Activated CD4-positive, alpha-beta memory T cell treated with anti-CD3 and anti-CD28 coated beads for 36 hours (primary cell): Measurements from ENCODE around the gene ARMC5. TPM values are rescaled to one million over a fixed set of nuclear protein-coding genes. Genes with fewer than 3 reads are reported as not detected.
"Not testable (repeated sequence)": the region's sequence is repeated elsewhere in the genome, so short reads cannot be mapped to it uniquely, and the experiment has no call there.

ENCODE experiments used
- CTCF ChIA-PET: fragments of 350-600 bp; sonication (Branson Sonifier 250); formaldehyde crosslinking; loops from one replicate; lab custom pipeline; 2021; ENCODE audit warnings: antibody characterized with exemption, inconsistent platforms; lab: Charles Lee
- POLR2A ChIA-PET: fragments of 350-600 bp; sonication (Branson Sonifier 250); formaldehyde crosslinking; loops from one replicate; lab custom pipeline; 2021; ENCODE audit warnings: antibody characterized with exemption; lab: Charles Lee
- DNase-seq: peaks from one replicate; pipeline ENCODE4 v3.0.0-alpha.2; 2020
- H3K27ac Mint-ChIP-seq: one replicate; pipeline ENCODE4 v1.8.0; 2021; ENCODE audit warnings: mixed read lengths
- H3K27me3 Mint-ChIP-seq: one replicate; pipeline ENCODE4 v1.8.0; 2021; ENCODE audit warnings: mixed read lengths
- H3K36me3 Mint-ChIP-seq: one replicate; pipeline ENCODE4 v1.8.0; 2021; ENCODE audit warnings: mixed read lengths
- H3K4me1 Mint-ChIP-seq: one replicate; pipeline ENCODE4 v1.8.0; 2021; ENCODE audit warnings: low read depth, mixed read lengths
- H3K4me3 Mint-ChIP-seq: one replicate; pipeline ENCODE4 v1.8.0; 2021; ENCODE audit warnings: mild to moderate bottlenecking, mixed read lengths
- H3K9me3 Mint-ChIP-seq: one replicate; pipeline ENCODE4 v1.8.0; 2021; ENCODE audit warnings: mixed read lengths
- intact Hi-C: fragments of 100-400 bp; cut with micrococcal nuclease; formaldehyde crosslinking; loops from one replicate; pipeline ENCODE4 v1.15.1; 2023
- total RNA-seq, 2 experiments: library from RNA; stranded (reverse); gene quantifications; one replicate each; pipeline ENCODE4 v1.2.3, GENCODE V29; 2021

The ARMC5 gene
- 1 to 10 TPM; 5.5 to 6.4 TPM for total RNA-seq

DNA sequence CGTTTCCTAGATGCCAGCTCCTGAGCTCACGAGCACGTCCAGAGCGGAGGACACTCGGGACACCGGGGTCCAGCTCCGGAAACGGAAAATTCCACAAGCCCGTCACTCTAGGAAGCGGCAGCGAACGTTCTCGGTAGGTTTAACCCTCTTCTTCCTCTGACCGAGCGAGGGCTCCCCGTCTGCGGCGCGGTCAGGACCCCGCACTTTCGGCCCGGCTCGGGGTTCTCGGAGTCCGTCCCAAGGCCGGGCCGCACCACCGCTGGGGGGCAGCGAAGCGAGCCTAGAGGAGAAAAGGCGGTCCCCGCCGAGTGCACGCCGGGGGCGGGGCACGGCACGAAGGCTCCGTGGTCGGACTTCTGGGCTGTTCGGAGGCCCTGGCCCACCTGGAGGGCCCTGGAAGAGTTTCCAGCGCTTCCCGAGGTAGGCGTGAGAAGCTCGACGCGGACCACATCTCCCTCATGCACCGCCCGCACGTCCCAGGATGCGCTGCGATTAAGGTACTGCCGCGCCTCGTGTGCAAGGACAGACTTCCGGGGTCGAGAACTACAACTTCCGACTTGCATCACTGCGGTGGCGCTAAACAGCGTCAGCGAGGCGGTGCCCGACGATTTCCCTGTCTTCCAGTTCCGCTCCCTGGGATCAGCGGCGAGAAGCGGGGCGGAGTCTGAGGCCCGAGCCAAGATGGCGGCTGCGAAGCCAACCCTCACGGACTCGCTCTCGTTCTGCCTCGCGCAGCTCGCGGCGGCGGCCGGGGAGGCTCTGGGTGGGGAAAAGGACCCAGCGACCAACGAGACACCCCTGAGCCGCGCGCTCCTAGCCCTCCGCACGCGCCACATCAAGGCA lies at the start of gene ARMC5:
Gene ARMC5, plus strand, starts transcription at position 658 of the 843 bp plus-strand sequence. Its CDS starts 24 bp downstream, at position 682.
- H3K9me3 Mint-ChIP-seq: no peaks in the 10 kb centered on the region
- peak within 1 kb of the TSS; percentile 87 for H3K4me3 Mint-ChIP-seq
- peaks cover 48% of the 10 kb centered on the region for H3K4me1 Mint-ChIP-seq
- intact Hi-C loops: loop anchor here (1.0 to 5.0 kb wide), 7 partner anchors 242 to 802 kb away; partner anchors contain the start of genes FBRS, ZNF646 and ZNF668
- POLR2A ChIA-PET: interaction anchor here (0.7 to 3.8 kb wide), 14 partner anchors 15 to 418 kb away, joined by 3 to 18 read pairs (median 4); partner anchors contain the start of genes FUS, ZNF267, ZNF646 and ZNF668
- peak within 1 kb of the TSS; percentile 94 for H3K27ac Mint-ChIP-seq
- peaks cover 13% of the 10 kb centered on the region for H3K36me3 Mint-ChIP-seq
- peak; percentile 98 for DNase-seq
- CTCF ChIA-PET: interaction anchor here (1.0 to 4.1 kb wide), 12 partner anchors 11 to 505 kb away, joined by 3 to 41 read pairs (median 9); partner anchors contain the start of genes RUSF1 and ZNF843
- no peaks in the 10 kb centered on the region for H3K27me3 Mint-ChIP-seq

DNA sequence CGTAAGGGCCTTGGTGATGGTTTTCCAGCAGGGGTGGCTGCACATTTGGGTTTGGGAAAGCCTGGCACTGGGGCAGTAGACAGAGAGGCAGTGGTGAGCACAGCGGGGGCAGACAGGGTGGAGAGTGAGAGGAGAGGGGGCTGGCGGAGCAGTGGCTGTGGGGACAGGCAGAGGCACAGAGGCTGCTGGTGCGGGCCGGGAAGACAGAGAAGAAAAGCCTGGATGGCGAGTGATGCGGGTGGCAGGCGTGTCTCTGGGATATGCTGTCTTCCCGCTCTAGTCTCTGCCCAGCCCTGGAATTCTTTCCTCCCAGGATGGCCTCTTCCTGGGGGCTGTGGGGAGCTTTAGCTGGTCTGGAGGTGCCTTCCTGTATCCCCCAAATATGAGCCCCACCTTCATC lies 49.2 kb upstream of the ARMC5 start:
- DNase-seq: no peak
- ChIA-PET CTCF (no interaction called here), POLR2A (no interaction called here)
- Mint-ChIP-seq H3K9me3 (no peaks in the 10 kb centered on the region), H3K36me3 (no peaks in the 10 kb centered on the region), H3K27me3 (peaks cover 3% of the 10 kb centered on the region), H3K4me3 (no peak overlapping the region), H3K4me1 (no peaks in the 10 kb centered on the region), H3K27ac (no peak overlapping the region)
- intact Hi-C loops: no loop called here

DNA sequence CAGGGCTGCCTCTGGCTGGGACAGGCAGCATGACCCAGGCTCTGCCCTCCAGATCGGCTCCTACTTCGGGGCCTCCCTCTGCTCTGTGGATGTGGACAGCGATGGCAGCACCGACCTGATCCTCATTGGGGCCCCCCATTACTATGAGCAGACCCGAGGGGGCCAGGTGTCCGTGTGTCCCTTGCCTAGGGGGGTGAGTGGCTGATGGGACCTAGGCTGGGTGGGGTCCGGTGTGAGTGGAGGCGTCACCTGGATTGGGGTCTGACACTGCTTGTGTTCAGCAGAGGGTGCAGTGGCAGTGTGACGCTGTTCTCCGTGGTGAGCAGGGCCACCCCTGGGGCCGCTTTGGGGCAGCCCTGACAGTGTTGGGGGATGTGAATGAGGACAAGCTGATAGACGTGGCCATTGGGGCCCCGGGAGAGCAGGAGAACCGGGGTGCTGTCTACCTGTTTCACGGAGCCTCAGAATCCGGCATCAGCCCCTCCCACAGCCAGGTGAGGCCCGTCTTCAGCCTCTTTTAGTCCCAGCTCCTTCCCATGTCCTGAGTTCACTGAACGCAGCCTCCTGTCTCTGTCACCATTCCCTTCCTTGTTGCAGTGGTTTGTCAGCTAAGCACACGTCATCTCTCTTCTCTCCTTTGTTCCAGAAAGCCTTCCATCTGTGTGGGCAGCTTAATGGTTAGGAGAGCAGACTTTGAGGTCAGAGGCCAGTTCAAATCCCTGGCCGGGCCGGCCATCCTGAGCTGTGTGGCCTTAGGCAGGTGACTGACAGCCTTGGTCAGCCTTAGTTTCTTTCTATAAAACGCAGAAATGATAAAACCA lies 48.1 kb upstream of the ARMC5 start:
- DNase-seq: no peak
- H3K4me1 Mint-ChIP-seq: no peaks in the 10 kb centered on the region
- ChIA-PET CTCF (no interaction called here), POLR2A (no interaction called here)
- no peaks in the 10 kb centered on the region for H3K36me3 Mint-ChIP-seq
- H3K27me3 Mint-ChIP-seq: peaks cover 6% of the 10 kb centered on the region
- intact Hi-C loops: no loop called here
- no peak overlapping the region for H3K27ac Mint-ChIP-seq
- no peak overlapping the region for H3K4me3 Mint-ChIP-seq
- no peaks in the 10 kb centered on the region for H3K9me3 Mint-ChIP-seq

DNA sequence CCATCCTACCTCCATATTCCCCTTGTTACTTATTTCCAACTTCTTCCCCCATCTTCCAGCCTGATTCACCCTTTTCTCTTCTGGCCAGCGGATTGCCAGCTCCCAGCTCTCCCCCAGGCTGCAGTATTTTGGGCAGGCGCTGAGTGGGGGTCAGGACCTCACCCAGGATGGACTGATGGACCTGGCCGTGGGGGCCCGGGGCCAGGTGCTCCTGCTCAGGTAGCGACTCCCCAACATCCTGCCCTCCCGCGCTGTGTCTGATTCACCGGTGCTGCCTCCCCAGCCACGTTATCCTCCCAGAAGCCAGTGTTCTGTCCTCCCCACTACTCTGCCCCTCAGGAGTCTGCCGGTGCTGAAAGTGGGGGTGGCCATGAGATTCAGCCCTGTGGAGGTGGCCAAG lies 46.6 kb upstream of the ARMC5 start:
- H3K9me3 Mint-ChIP-seq: no peaks in the 10 kb centered on the region
- intact Hi-C loops: no loop called here
- no peak overlapping the region for H3K27ac Mint-ChIP-seq
- peaks cover 7% of the 10 kb centered on the region for H3K27me3 Mint-ChIP-seq
- no peaks in the 10 kb centered on the region for H3K4me1 Mint-ChIP-seq
- no peak overlapping the region for H3K4me3 Mint-ChIP-seq
- DNase-seq: no peak
- CTCF ChIA-PET: no interaction called here
- no peaks in the 10 kb centered on the region for H3K36me3 Mint-ChIP-seq
- POLR2A ChIA-PET: no interaction called here

- intact Hi-C loops: no loop called here
- H3K27me3 Mint-ChIP-seq: peaks cover 7% of the 10 kb centered on the region
- ChIA-PET POLR2A (no interaction called here), CTCF (no interaction called here)
- no peak for DNase-seq
- no peak overlapping the region for H3K27ac Mint-ChIP-seq
- no peaks in the 10 kb centered on the region for H3K4me1 Mint-ChIP-seq
- no peak overlapping the region for H3K4me3 Mint-ChIP-seq
- no peaks in the 10 kb centered on the region for H3K36me3 Mint-ChIP-seq
- H3K9me3 Mint-ChIP-seq: no peaks in the 10 kb centered on the region
Observed at GRCh38 chr16:31413381-31413780, 45.9 kb upstream of the ARMC5 start.

DNA sequence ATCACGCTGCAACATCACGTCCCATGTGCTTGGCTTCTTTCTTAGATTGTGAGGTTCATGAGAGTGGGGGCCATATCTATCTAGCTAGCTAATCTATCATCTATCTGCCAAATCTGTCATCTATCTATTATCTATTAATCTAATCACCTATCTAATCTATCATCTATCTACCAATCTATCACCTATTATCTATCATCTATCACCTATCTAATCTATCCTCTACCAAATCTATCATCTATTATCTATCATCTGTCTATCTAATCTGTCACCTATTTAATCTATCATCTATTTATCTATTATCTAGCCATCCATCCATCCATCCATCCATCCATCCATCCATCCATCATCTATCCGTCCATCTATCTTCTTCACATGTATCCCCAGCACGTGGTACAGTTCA lies 45.4 kb upstream of the ARMC5 start:
- DNase-seq: no peak
- H3K36me3 Mint-ChIP-seq: no peaks in the 10 kb centered on the region
- H3K27ac Mint-ChIP-seq: no peak overlapping the region
- intact Hi-C loops: no loop called here
- peaks cover 5% of the 10 kb centered on the region for H3K27me3 Mint-ChIP-seq
- H3K4me3 Mint-ChIP-seq: no peak overlapping the region
- no peaks in the 10 kb centered on the region for H3K9me3 Mint-ChIP-seq
- no peaks in the 10 kb centered on the region for H3K4me1 Mint-ChIP-seq
- ChIA-PET POLR2A (no interaction called here), CTCF (no interaction called here)

DNA sequence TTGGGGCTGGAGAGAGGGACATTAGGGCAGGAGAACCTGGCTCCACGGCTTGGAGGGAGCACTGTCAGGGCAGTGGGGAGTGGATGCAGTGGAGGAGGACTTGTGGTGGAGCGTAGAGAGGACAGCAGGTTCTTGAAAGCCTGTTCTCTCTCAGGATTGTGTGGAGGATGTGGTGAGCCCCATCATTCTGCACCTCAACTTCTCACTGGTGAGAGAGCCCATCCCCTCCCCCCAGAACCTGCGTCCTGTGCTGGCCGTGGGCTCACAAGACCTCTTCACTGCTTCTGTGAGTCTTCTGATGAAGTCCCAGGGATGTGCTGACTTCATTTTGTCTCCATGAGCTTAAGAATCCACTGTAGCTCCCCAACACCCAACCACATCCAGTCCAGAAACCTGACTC lies 44.6 kb upstream of the ARMC5 start:
- CTCF ChIA-PET: no interaction called here
- Mint-ChIP-seq H3K27me3 (peaks cover 5% of the 10 kb centered on the region), H3K36me3 (no peaks in the 10 kb centered on the region), H3K27ac (no peak overlapping the region), H3K4me1 (no peaks in the 10 kb centered on the region), H3K9me3 (no peaks in the 10 kb centered on the region), H3K4me3 (no peak overlapping the region)
- POLR2A ChIA-PET: interaction anchor here (0.6 kb wide), 1 partner anchor 38 kb away, joined by 3 read pairs; no protein-coding TSS in a partner anchor
- intact Hi-C loops: no loop called here
- DNase-seq: no peak

DNA sequence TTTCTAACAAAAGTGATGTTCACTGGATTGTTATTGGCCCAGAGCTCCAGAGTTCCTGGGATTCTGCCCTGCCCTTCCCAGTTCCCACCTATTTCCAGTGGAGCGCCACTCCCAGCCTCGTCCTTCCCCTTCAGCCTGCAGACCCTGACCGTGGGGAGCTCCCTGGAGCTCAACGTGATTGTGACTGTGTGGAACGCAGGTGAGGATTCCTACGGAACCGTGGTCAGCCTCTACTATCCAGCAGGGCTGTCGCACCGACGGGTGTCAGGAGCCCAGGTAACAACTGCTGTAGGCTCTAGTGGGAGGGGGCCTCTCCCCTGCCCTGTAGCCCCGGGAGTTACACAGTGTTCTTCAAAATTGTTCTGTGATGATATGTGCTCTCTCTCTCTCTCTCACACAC lies 42.9 kb upstream of the ARMC5 start:
- Mint-ChIP-seq H3K4me1 (peaks cover 6% of the 10 kb centered on the region), H3K27ac (no peak overlapping the region), H3K27me3 (peaks cover 5% of the 10 kb centered on the region), H3K4me3 (no peak overlapping the region), H3K9me3 (no peaks in the 10 kb centered on the region), H3K36me3 (no peaks in the 10 kb centered on the region)
- ChIA-PET POLR2A (no interaction called here), CTCF (interaction anchor here (1.1 kb wide), 1 partner anchor 274 kb away, joined by 3 read pairs; no protein-coding TSS in a partner anchor)
- intact Hi-C loops: no loop called here
- no peak for DNase-seq

DNA sequence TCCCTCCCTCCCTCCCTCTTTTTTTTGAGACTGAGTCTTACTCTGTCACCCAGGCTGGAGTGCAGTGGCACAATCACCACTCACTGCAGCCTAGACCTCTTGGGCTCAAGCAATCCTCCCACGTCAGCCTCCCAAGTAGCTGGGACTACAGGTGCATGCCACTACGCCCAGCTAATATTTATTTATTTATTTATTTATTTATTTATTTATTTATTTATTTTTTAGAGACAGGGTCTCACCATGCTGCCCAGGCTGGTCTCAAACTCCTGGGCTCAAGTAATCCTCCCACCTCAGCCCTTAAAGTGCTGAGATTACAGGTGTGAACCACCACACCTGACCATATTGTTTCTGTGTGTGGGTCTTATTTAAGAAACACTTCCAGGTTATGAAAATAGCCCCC lies 42.3 kb upstream of the ARMC5 start:
- DNase-seq, H3K27me3 Mint-ChIP-seq, H3K4me3 Mint-ChIP-seq, H3K36me3 Mint-ChIP-seq, POLR2A ChIA-PET, H3K27ac Mint-ChIP-seq, intact Hi-C loops, H3K9me3 Mint-ChIP-seq: not testable (repeated sequence)
- CTCF ChIA-PET: interaction anchor here (1.1 kb wide), 1 partner anchor 275 kb away, joined by 3 read pairs; no protein-coding TSS in a partner anchor
- peaks cover 13% of the 10 kb centered on the region for H3K4me1 Mint-ChIP-seq

GRCh38 chr16:31417916-31418315 lies 41.4 kb upstream of the ARMC5 start:
- POLR2A ChIA-PET: no interaction called here
- Mint-ChIP-seq H3K27me3 (peaks cover 4% of the 10 kb centered on the region), H3K36me3 (no peaks in the 10 kb centered on the region), H3K27ac (no peak overlapping the region), H3K9me3 (no peaks in the 10 kb centered on the region), H3K4me1 (peaks cover 18% of the 10 kb centered on the region), H3K4me3 (no peak overlapping the region)
- CTCF ChIA-PET: no interaction called here
- intact Hi-C loops: no loop called here
- DNase-seq: no peak

GRCh38 chr16:31420037-31420436 lies 39.3 kb upstream of the ARMC5 start:
- ChIA-PET POLR2A (no interaction called here), CTCF (no interaction called here)
- peak; percentile 28 for DNase-seq
- H3K9me3 Mint-ChIP-seq: no peaks in the 10 kb centered on the region
- no peak overlapping the region for H3K4me3 Mint-ChIP-seq
- intact Hi-C loops: loop anchor here (2.0 kb wide), 1 partner anchor 65 kb away; the partner anchor contains the start of gene ITGAX
- H3K4me1 Mint-ChIP-seq: peaks cover 25% of the 10 kb centered on the region
- H3K27me3 Mint-ChIP-seq: peaks cover 10% of the 10 kb centered on the region
- no peaks in the 10 kb centered on the region for H3K36me3 Mint-ChIP-seq
- no peak overlapping the region for H3K27ac Mint-ChIP-seq

DNA sequence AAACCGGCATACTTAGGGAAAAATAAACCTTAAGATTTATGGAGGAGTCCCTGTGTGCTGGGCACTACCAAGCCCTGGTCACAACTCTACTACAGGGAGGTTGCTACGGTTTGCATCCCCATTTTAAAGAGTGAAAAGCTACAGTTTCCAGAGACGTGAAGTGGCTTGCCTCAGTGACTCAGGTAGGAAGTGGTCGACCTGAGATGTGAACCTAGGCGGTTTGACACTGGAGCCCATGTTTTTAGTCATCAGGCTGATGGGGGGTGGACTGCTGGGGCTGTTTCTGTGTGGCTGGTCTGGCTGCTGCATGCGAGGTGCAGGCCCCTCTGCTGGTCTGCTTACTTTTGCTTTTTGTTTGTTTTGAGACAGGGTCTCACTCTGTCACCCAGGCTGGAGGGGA lies 37.7 kb upstream of the ARMC5 start:
- Mint-ChIP-seq H3K4me1 (peaks cover 25% of the 10 kb centered on the region), H3K4me3 (no peak overlapping the region), H3K27me3 (peaks cover 11% of the 10 kb centered on the region), H3K36me3 (peaks cover 4% of the 10 kb centered on the region), H3K27ac (no peak overlapping the region), H3K9me3 (no peaks in the 10 kb centered on the region)
- intact Hi-C loops: loop anchor here (1.0 to 2.0 kb wide), 3 partner anchors 35 to 448 kb away; partner anchors contain the start of gene ITGAX
- CTCF ChIA-PET: interaction anchor here (0.6 to 0.7 kb wide), 2 partner anchors 20 to 352 kb away, joined by 3 read pairs; no protein-coding TSS in a partner anchor
- peak; percentile 87 for DNase-seq
- POLR2A ChIA-PET: interaction anchor here (1.4 kb wide), 1 partner anchor 38 kb away, joined by 3 read pairs; the partner anchor contains the start of gene ARMC5
